Ectodermal cell (in vitro differentiated cells): Measurements from ENCODE around the gene IP6K3.

Source experiments
- H3K27ac ChIP-seq: 2 replicates; pipeline ENCODE4 v1.7.0; 2013; ENCODE audit warnings: mild to moderate bottlenecking, low read depth, low read length; ENCODE audit not compliant: insufficient read depth, poor library complexity, severe bottlenecking
- H3K27me3 ChIP-seq: 2 replicates; pipeline ENCODE4 v1.7.0; 2013; ENCODE audit warnings: mild to moderate bottlenecking, low read length; ENCODE audit not compliant: insufficient read depth, control insufficient read depth, poor library complexity, severe bottlenecking
- H3K36me3 ChIP-seq: one replicate; pipeline ENCODE4 v1.7.0; 2013; ENCODE audit warnings: low read length; ENCODE audit not compliant: control insufficient read depth, insufficient read depth
- H3K4me1 ChIP-seq: one replicate; pipeline ENCODE4 v1.7.0; 2013; ENCODE audit warnings: low read length; ENCODE audit not compliant: control insufficient read depth, insufficient read depth
- H3K4me3 ChIP-seq: 2 replicates; pipeline ENCODE4 v1.7.0; 2013; ENCODE audit warnings: low read depth, low read length, control low read depth; ENCODE audit not compliant: insufficient read depth
- H3K9me3 ChIP-seq: 2 replicates; pipeline ENCODE4 v1.7.0; 2013; ENCODE audit warnings: mild to moderate bottlenecking, low read length, moderate library complexity; ENCODE audit not compliant: control insufficient read depth
- WGBS, 2 experiments: methylation state at CpG; one replicate each; pipeline ENCODE4 v1.1.7; 2013; ENCODE audit warnings: missing lambda C conversion rate in 2 of 2; 5-methylcytosine and 5-hydroxymethylcytosine counted together

The IP6K3 gene

GRCh38 chr6:33725891-33726673 is 20.6 kb downstream of the IP6K3 start:
- H3K36me3 ChIP-seq: no peaks in the 10 kb centered on the region
- 86% methylated on average over 7 of the region's 7 CpGs for WGBS, 2 experiments
- H3K27me3 ChIP-seq: no peaks in the 10 kb centered on the region
- no peaks in the 10 kb centered on the region for H3K4me1 ChIP-seq
- H3K4me3 ChIP-seq: no peak overlapping the region
- H3K27ac ChIP-seq: no peak overlapping the region
- no peaks in the 10 kb centered on the region for H3K9me3 ChIP-seq

- H3K27ac ChIP-seq: no peak overlapping the region
- H3K36me3 ChIP-seq: no peaks in the 10 kb centered on the region
- no peak overlapping the region for H3K4me3 ChIP-seq
- WGBS, 2 experiments: 88 to 94% methylated on average over 14 of the region's 14 CpGs
- H3K27me3 ChIP-seq: no peaks in the 10 kb centered on the region
- H3K4me1 ChIP-seq: no peaks in the 10 kb centered on the region
- no peaks in the 10 kb centered on the region for H3K9me3 ChIP-seq
Measured at GRCh38 chr6:33725222-33725621, 21.5 kb downstream of the IP6K3 start.

GRCh38 chr6:33724102-33725023 is 22.3 kb downstream of the IP6K3 start:
- H3K4me1 ChIP-seq: no peaks in the 10 kb centered on the region
- no peak overlapping the region for H3K4me3 ChIP-seq
- 84 to 85% methylated on average over 13 of the region's 13 CpGs for WGBS, 2 experiments
- no peaks in the 10 kb centered on the region for H3K9me3 ChIP-seq
- no peaks in the 10 kb centered on the region for H3K36me3 ChIP-seq
- no peak overlapping the region for H3K27ac ChIP-seq
- H3K27me3 ChIP-seq: no peaks in the 10 kb centered on the region

- Histone ChIP-seq H3K27ac (no peak overlapping the region), H3K9me3 (no peaks in the 10 kb centered on the region), H3K4me1 (no peaks in the 10 kb centered on the region), H3K4me3 (no peak overlapping the region), H3K36me3 (no peaks in the 10 kb centered on the region), H3K27me3 (no peaks in the 10 kb centered on the region)
- WGBS, 2 experiments: 90% methylated on average over 3 of the region's 3 CpGs
Measured at GRCh38 chr6:33723371-33724085, 23.2 kb downstream of the IP6K3 start.

GRCh38 chr6:33722103-33722623 is 24.5 kb downstream of the IP6K3 start:
- no peaks in the 10 kb centered on the region for H3K4me1 ChIP-seq
- 94% methylated on average over 5 of the region's 5 CpGs for WGBS, 2 experiments
- no peaks in the 10 kb centered on the region for H3K9me3 ChIP-seq
- H3K4me3 ChIP-seq: no peak overlapping the region
- no peak overlapping the region for H3K27ac ChIP-seq
- H3K27me3 ChIP-seq: no peaks in the 10 kb centered on the region
- no peaks in the 10 kb centered on the region for H3K36me3 ChIP-seq

- H3K4me1 ChIP-seq: peaks cover 2% of the 10 kb centered on the region
- H3K4me3 ChIP-seq: no peak overlapping the region
- no peaks in the 10 kb centered on the region for H3K27me3 ChIP-seq
- WGBS, 2 experiments: 91 to 98% methylated on average over 4 to 5 of the region's 5 CpGs
- no peaks in the 10 kb centered on the region for H3K36me3 ChIP-seq
- no peak overlapping the region for H3K27ac ChIP-seq
- H3K9me3 ChIP-seq: no peaks in the 10 kb centered on the region
Measured at GRCh38 chr6:33721508-33721907, 25.2 kb downstream of the IP6K3 start.

GRCh38 chr6:33720998-33721397 is 25.7 kb downstream of the IP6K3 start:
- Histone ChIP-seq H3K27me3 (no peaks in the 10 kb centered on the region), H3K36me3 (no peaks in the 10 kb centered on the region), H3K9me3 (no peaks in the 10 kb centered on the region), H3K4me1 (peaks cover 5% of the 10 kb centered on the region), H3K4me3 (no peak overlapping the region), H3K27ac (no peak overlapping the region)
- 100% methylated on average over 1 of the region's 1 CpG for WGBS, 2 experiments

- H3K36me3 ChIP-seq: no peaks in the 10 kb centered on the region
- H3K4me1 ChIP-seq: peaks cover 5% of the 10 kb centered on the region
- H3K4me3 ChIP-seq: no peak overlapping the region
- no peaks in the 10 kb centered on the region for H3K9me3 ChIP-seq
- WGBS, 2 experiments: 89 to 90% methylated on average over 11 of the region's 11 CpGs
- H3K27me3 ChIP-seq: no peaks in the 10 kb centered on the region
- no peak overlapping the region for H3K27ac ChIP-seq
Measured at GRCh38 chr6:33719326-33719987, 27.2 kb downstream of the IP6K3 start.

- peaks cover 5% of the 10 kb centered on the region for H3K4me1 ChIP-seq
Measured at GRCh38 chr6:33718713-33719112, 28.0 kb downstream of the IP6K3 start.

More at GRCh38 chr6:33718713-33719112, 28.0 kb downstream of the IP6K3 start:
- no peak overlapping the region for H3K4me3 ChIP-seq
- no peaks in the 10 kb centered on the region for H3K27me3 ChIP-seq
- WGBS, 2 experiments: 83 to 98% methylated on average over 2 of the region's 2 CpGs
- H3K9me3 ChIP-seq: no peaks in the 10 kb centered on the region
- no peaks in the 10 kb centered on the region for H3K36me3 ChIP-seq
- H3K27ac ChIP-seq: no peak overlapping the region
